Measurements from ENCODE around the gene ADNP2.

The ADNP2 gene

DNA sequence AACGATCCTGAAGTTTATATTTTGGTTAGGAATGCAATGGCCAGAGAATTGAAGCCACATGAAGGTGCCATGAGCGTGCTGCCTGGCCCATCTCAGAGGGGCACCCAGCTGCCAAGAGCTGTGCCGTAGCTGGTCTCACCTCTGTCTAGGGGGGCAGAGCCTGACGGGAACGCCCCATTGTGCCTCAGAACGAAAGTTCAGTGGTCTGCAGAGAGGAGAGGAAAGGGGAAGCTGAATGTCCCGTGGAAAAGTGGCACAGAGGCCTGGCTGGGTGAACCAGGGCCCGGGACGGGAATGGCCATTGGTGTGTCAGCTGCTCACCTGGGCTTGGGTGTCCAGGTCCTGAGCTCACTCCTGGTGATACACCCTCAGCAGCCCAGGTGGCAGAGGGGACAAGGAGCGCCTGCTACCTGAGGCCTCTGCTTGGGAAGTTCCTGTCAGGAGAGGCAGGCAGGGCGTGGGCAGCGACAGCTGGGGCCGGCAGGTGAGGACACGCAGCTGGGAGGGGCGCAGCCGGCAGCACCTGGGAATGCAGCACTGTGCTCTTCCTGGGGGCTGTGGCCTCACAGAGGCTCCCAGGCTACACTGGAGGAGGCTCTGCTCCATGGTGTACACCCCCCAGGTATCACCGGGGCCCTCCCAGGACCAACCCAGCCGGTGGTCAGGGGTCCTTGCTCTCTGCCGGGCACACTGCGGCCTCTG is 70.9 kb downstream of the ADNP2 start:
- no peak for TF ChIP-seq TCF4 (CRISPR knock-in tag; IDR thresholded peaks at IDR 0.05; ENCODE audit: borderline replicate concordance)
- TF ChIP-seq ARNTL (CRISPR knock-in tag; IDR thresholded peaks at IDR 0.05; ENCODE audit: borderline replicate concordance, low read depth): no peak
- TF ChIP-seq ZFP3 (CRISPR knock-in tag; IDR thresholded peaks at IDR 0.05): no peak
- no peak for TF ChIP-seq ZNF565 (CRISPR knock-in tag; conservative IDR thresholded peaks at IDR 0.05; ENCODE audit: low read depth)
- no peak for TF ChIP-seq GLIS3 (CRISPR knock-in tag; IDR thresholded peaks at IDR 0.05)
- TF ChIP-seq CSDC2 (CRISPR knock-in tag; IDR thresholded peaks at IDR 0.05): no peak
- no peak for TF ChIP-seq ISL1 (CRISPR knock-in tag; IDR thresholded peaks at IDR 0.05)
- no peak for TF ChIP-seq ZNF8 (CRISPR knock-in tag; IDR thresholded peaks at IDR 0.05)
- no peak for TF ChIP-seq POU6F1 (CRISPR knock-in tag; IDR thresholded peaks at IDR 0.05; ENCODE audit: borderline replicate concordance, low read depth)
- TF ChIP-seq ZNF70 (CRISPR knock-in tag; IDR thresholded peaks at IDR 0.05): no peak
- no peak for TF ChIP-seq RARB (CRISPR knock-in tag; IDR thresholded peaks at IDR 0.05)
- TF ChIP-seq CSRNP3 (CRISPR knock-in tag; IDR thresholded peaks at IDR 0.05): no peak
- TF ChIP-seq, protein P1, sequence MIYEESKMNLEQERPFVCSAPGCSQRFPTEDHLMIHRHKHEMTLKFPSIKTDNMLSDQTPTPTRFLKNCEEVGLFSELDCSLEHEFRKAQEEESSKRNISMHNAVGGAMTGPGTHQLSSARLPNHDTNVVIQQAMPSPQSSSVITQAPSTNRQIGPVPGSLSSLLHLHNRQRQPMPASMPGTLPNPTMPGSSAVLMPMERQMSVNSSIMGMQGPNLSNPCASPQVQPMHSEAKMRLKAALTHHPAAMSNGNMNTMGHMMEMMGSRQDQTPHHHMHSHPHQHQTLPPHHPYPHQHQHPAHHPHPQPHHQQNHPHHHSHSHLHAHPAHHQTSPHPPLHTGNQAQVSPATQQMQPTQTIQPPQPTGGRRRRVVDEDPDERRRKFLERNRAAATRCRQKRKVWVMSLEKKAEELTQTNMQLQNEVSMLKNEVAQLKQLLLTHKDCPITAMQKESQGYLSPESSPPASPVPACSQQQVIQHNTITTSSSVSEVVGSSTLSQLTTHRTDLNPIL (CRISPR knock-in tag; IDR thresholded peaks at IDR 0.05; ENCODE audit: low read depth): no peak
- no peak for TF ChIP-seq ZC3H10 (CRISPR knock-in tag; IDR thresholded peaks at IDR 0.05)
- TF ChIP-seq PPARA (CRISPR knock-in tag; IDR thresholded peaks at IDR 0.05; ENCODE audit: borderline replicate concordance): no peak
- no peak for TF ChIP-seq PATZ1 (CRISPR knock-in tag; IDR thresholded peaks at IDR 0.05; ENCODE audit: borderline replicate concordance)
- TF ChIP-seq ZFP30 (CRISPR knock-in tag; IDR thresholded peaks at IDR 0.05): no peak
- no peak for TF ChIP-seq TOX (CRISPR knock-in tag; IDR thresholded peaks at IDR 0.05; ENCODE audit: borderline replicate concordance)
- ATAC-seq: no peak

- TF ChIP-seq ISL1 (CRISPR knock-in tag; IDR thresholded peaks at IDR 0.05) (no peak), ESRRG (CRISPR knock-in tag; IDR thresholded peaks at IDR 0.05) (no peak), CSDC2 (CRISPR knock-in tag; IDR thresholded peaks at IDR 0.05) (no peak), ARNTL (CRISPR knock-in tag; IDR thresholded peaks at IDR 0.05; ENCODE audit: borderline replicate concordance, low read depth) (no peak), TSHZ2 (CRISPR knock-in tag; IDR thresholded peaks at IDR 0.05) (no peak), ZNF70 (CRISPR knock-in tag; IDR thresholded peaks at IDR 0.05) (no peak), TOX (CRISPR knock-in tag; IDR thresholded peaks at IDR 0.05; ENCODE audit: borderline replicate concordance) (no peak), ZFP30 (CRISPR knock-in tag; IDR thresholded peaks at IDR 0.05) (no peak), POU6F1 (CRISPR knock-in tag; IDR thresholded peaks at IDR 0.05; ENCODE audit: borderline replicate concordance, low read depth) (no peak), ZFP3 (CRISPR knock-in tag; IDR thresholded peaks at IDR 0.05) (no peak), ZC3H10 (CRISPR knock-in tag; IDR thresholded peaks at IDR 0.05) (no peak)
- ATAC-seq: no peak
Measured at GRCh38 chr18:80180778-80181564, 71.9 kb downstream of the ADNP2 start.
